MM.1S (cell line): ENCODE measurements around the gene HS6ST3.
"Not testable (repeated sequence)": the region's sequence is repeated elsewhere in the genome, so short reads cannot be mapped to it uniquely, and the experiment has no call there.

ENCODE experiments used
- DNase-seq: peaks from one replicate; pipeline ENCODE4 v3.0.0-alpha.2; 2015
- H2AFZ ChIP-seq: fragments of 300-600 bp; sonication (generic); 2 replicates; pipeline ENCODE4 v1.6.0; 2016; ENCODE audit warnings: antibody characterized with exemption, low read length
- H3F3A ChIP-seq: fragments of 300-600 bp; sonication (generic); 2 replicates; pipeline ENCODE4 v1.6.1; 2016; ENCODE audit warnings: mild to moderate bottlenecking, antibody characterized with exemption, low read length, moderate library complexity, mixed read lengths; ENCODE audit not compliant: insufficient read depth
- H3K27ac ChIP-seq: fragments of 300-600 bp; sonication (generic); 2 replicates; pipeline ENCODE4 v1.5.1; 2016; ENCODE audit warnings: mild to moderate bottlenecking, low read length
- H3K27me3 ChIP-seq: fragments of 300-600 bp; sonication (generic); replicated peaks from 2 replicates; pipeline ENCODE4 v1.6.0; 2016; ENCODE audit warnings: low read length; ENCODE audit not compliant: insufficient read depth
- H3K36me3 ChIP-seq: fragments of 300-600 bp; sonication (generic); replicated peaks from 2 replicates; pipeline ENCODE4 v1.6.1; 2016; ENCODE audit warnings: mild to moderate bottlenecking, low read length, mixed read lengths; ENCODE audit not compliant: insufficient read depth
- H3K4me1 ChIP-seq: fragments of 300-600 bp; sonication (generic); 2 replicates; pipeline ENCODE4 v1.6.1; 2016; ENCODE audit warnings: low read length, mixed read lengths
- H3K4me2 ChIP-seq: fragments of 300-600 bp; sonication (generic); 2 replicates; pipeline ENCODE4 v1.6.0; 2016; ENCODE audit warnings: low read depth, low read length
- H3K4me3 ChIP-seq: fragments of 300-600 bp; sonication (generic); 2 replicates; pipeline ENCODE4 v1.5.1; 2016; ENCODE audit warnings: low read length, mixed read lengths
- H3K79me2 ChIP-seq: fragments of 300-600 bp; sonication (generic); 2 replicates; pipeline ENCODE4 v1.6.1; 2016; ENCODE audit warnings: mixed run types, low read length, mixed read lengths
- H3K9ac ChIP-seq: fragments of 300-600 bp; sonication (generic); 2 replicates; pipeline ENCODE4 v1.6.1; 2016; ENCODE audit warnings: low read length, mixed read lengths
- H3K9me2 ChIP-seq: fragments of 300-600 bp; sonication (generic); replicated peaks from 2 replicates; pipeline ENCODE4 v1.6.1; 2016; ENCODE audit warnings: mild to moderate bottlenecking, low read length, mixed read lengths; ENCODE audit not compliant: insufficient read depth
- H3K9me3 ChIP-seq: fragments of 300-600 bp; sonication (generic); replicated peaks from 2 replicates; pipeline ENCODE4 v1.6.1; 2016; ENCODE audit warnings: mild to moderate bottlenecking, low read length, mixed read lengths; ENCODE audit not compliant: insufficient read depth
- H4K20me1 ChIP-seq: fragments of 300-600 bp; sonication (generic); 2 replicates; pipeline ENCODE4 v1.6.1; 2016; ENCODE audit warnings: mild to moderate bottlenecking, low read length, moderate library complexity, mixed read lengths; ENCODE audit not compliant: insufficient read depth
- CTCF ChIP-seq: fragments of 300-600 bp; sonication (generic); IDR thresholded peaks from 2 replicates; pipeline ENCODE4 v1.5.1; 2016; ENCODE audit warnings: antibody characterized with exemption, low read length, mixed read lengths
- EZH2 ChIP-seq: fragments of 300-600 bp; sonication (generic); optimal IDR thresholded peaks from 2 replicates; pipeline ENCODE3; 2017; ENCODE audit warnings: low read depth, mild to moderate bottlenecking, antibody characterized with exemption, low read length, mixed read lengths
- EZH2phosphoT487 ChIP-seq: fragments of 300-600 bp; sonication (generic); IDR thresholded peaks from 2 replicates; pipeline ENCODE4 v1.6.1; 2018; ENCODE audit warnings: antibody characterized with exemption, low read length

Gene HS6ST3

GRCh38 chr13:96109125-96109524 is 19.2 kb downstream of the HS6ST3 start:
- Histone ChIP-seq H2AFZ (no peak overlapping the region), H3K4me2 (no peak overlapping the region), H3K9me3 (no peaks in the 10 kb centered on the region), H3K36me3 (no peaks in the 10 kb centered on the region), H3F3A (no peaks in the 10 kb centered on the region), H3K4me3 (no peak overlapping the region), H3K79me2 (no peaks in the 10 kb centered on the region), H4K20me1 (no peaks in the 10 kb centered on the region), H3K27me3 (no peaks in the 10 kb centered on the region), H3K4me1 (no peaks in the 10 kb centered on the region), H3K9ac (no peak overlapping the region), H3K9me2 (no peaks in the 10 kb centered on the region), H3K27ac (no peak overlapping the region)
- no peak for DNase-seq
- TF ChIP-seq EZH2 = no peak
- no peak for TF ChIP-seq CTCF
- TF ChIP-seq EZH2phosphoT487 = no peak

- Histone ChIP-seq H3K27me3 (no peaks in the 10 kb centered on the region), H3F3A (no peaks in the 10 kb centered on the region), H3K4me2 (no peak overlapping the region), H3K9me3 (no peaks in the 10 kb centered on the region), H3K27ac (no peak overlapping the region), H3K4me1 (no peaks in the 10 kb centered on the region), H3K4me3 (no peak overlapping the region), H3K9ac (no peak overlapping the region), H3K9me2 (no peaks in the 10 kb centered on the region), H3K36me3 (no peaks in the 10 kb centered on the region), H3K79me2 (no peaks in the 10 kb centered on the region), H4K20me1 (no peaks in the 10 kb centered on the region), H2AFZ (no peak overlapping the region)
- DNase-seq = no peak
- no peak for TF ChIP-seq CTCF
- TF ChIP-seq EZH2 = no peak
- no peak for TF ChIP-seq EZH2phosphoT487
These were observed 23.0 kb downstream of the HS6ST3 start for GRCh38 chr13:96112936-96113335.

- H3K4me1 ChIP-seq, H3K4me2 ChIP-seq, H3K9me3 ChIP-seq, H3F3A ChIP-seq, H3K36me3 ChIP-seq, H3K9me2 ChIP-seq, H3K9ac ChIP-seq, H3K27me3 ChIP-seq, H2AFZ ChIP-seq, H3K27ac ChIP-seq, H4K20me1 ChIP-seq, H3K4me3 ChIP-seq, H3K79me2 ChIP-seq, DNase-seq: not testable (repeated sequence)
These were observed 25.5 kb downstream of the HS6ST3 start for GRCh38 chr13:96115368-96115767.

GRCh38 chr13:96119921-96120320 is 30.0 kb downstream of the HS6ST3 start:
- no peak overlapping the region for H3K4me3 ChIP-seq
- no peak overlapping the region for H3K27ac ChIP-seq
- H3F3A ChIP-seq = no peaks in the 10 kb centered on the region
- H3K9ac ChIP-seq = no peak overlapping the region
- no peak for DNase-seq
- no peak overlapping the region for H2AFZ ChIP-seq
- TF ChIP-seq CTCF = no peak
- TF ChIP-seq EZH2phosphoT487 = no peak
- no peak for TF ChIP-seq EZH2
- H3K9me3 ChIP-seq = no peaks in the 10 kb centered on the region
- no peak overlapping the region for H3K4me2 ChIP-seq
- no peaks in the 10 kb centered on the region for H4K20me1 ChIP-seq
- H3K36me3 ChIP-seq = no peaks in the 10 kb centered on the region
- no peaks in the 10 kb centered on the region for H3K4me1 ChIP-seq
- H3K27me3 ChIP-seq = no peaks in the 10 kb centered on the region
- no peaks in the 10 kb centered on the region for H3K79me2 ChIP-seq
- H3K9me2 ChIP-seq = no peaks in the 10 kb centered on the region
